ENCODE results near the gene TMEM207. TPM values are rescaled to one million over a fixed set of nuclear protein-coding genes. Genes with fewer than 3 reads are reported as not detected.

Gene TMEM207
- total RNA-seq, 1 experiment from 2014 or later: not detected

- H3T11ph ChIP-seq (ENCODE audit: low read length): no peak overlapping the region
- DNase-seq: no peak
- no peaks in the 10 kb centered on the region for H3K79me1 ChIP-seq (ENCODE audit: insufficient read depth, low read depth, low read length, poor library complexity, severe bottlenecking)
- Mint-ChIP-seq H3K4me1 (peaks cover 3 to 6% of the 10 kb centered on the region in 2 experiments; a peak in 2 of 4 replicates), H3K36me3 (ENCODE audit: insufficient read depth in 1 of 3, low read depth in 3 of 3) (no peaks in the 10 kb centered on the region), H3K9me3 (no peaks in the 10 kb centered on the region), H3K4me3 (no peak overlapping the region), H3K27me3 (ENCODE audit: low read depth) (no peaks in the 10 kb centered on the region), H3K27ac (no peak overlapping the region)
- H3K9me3 ChIP-seq (ENCODE audit: control insufficient read depth, low read depth, low read length): no peaks in the 10 kb centered on the region
- H2BK5ac ChIP-seq (ENCODE audit: insufficient read length, low read length): no peak overlapping the region
- no peak overlapping the region for H3K56ac ChIP-seq (ENCODE audit: insufficient read length, low read depth, low read length)
- H3K9ac ChIP-seq (ENCODE audit: extremely low read depth, insufficient read length, low read length): no peak overlapping the region
- H3K27me3 ChIP-seq (ENCODE audit: insufficient read depth, low read length): no peaks in the 10 kb centered on the region
- no peak overlapping the region for H3K18ac ChIP-seq (ENCODE audit: insufficient read length, low read depth, low read length)
- no peak overlapping the region for H2BK12ac ChIP-seq (ENCODE audit: insufficient read length, low read depth, low read length)
- no peaks in the 10 kb centered on the region for H3K23me2 ChIP-seq (ENCODE audit: insufficient read length, low read depth, low read length, poor library complexity, severe bottlenecking)
- H3K23ac ChIP-seq (ENCODE audit: insufficient read length, low read depth, low read length): no peak overlapping the region
- no peak overlapping the region for H2BK120ac ChIP-seq (ENCODE audit: low read depth, low read length, poor library complexity, severe bottlenecking)
- no peak overlapping the region for H2BK20ac ChIP-seq (ENCODE audit: low read depth, low read length, poor library complexity, severe bottlenecking)
- no peak overlapping the region for H3K4me2 ChIP-seq (ENCODE audit: insufficient read depth, insufficient read length, low read length)
- no peaks in the 10 kb centered on the region; the same call in 1 of the 2 replicates for H3K4me1 ChIP-seq (ENCODE audit: insufficient read depth, low read length)
- no peak overlapping the region for H4K91ac ChIP-seq (ENCODE audit: insufficient read length, low read depth, low read length)
- H4K5ac ChIP-seq (ENCODE audit: insufficient read length, low read depth, low read length): no peak overlapping the region
- no peak for TF ChIP-seq CTCF (conservative IDR thresholded peaks at IDR 0.05)
- H2BK15ac ChIP-seq (ENCODE audit: low read depth, low read length): no peak overlapping the region
- no peak overlapping the region for H4K8ac ChIP-seq (replicated peaks; ENCODE audit: insufficient read length, low read depth, low read length)
- H3K79me2 ChIP-seq (ENCODE audit: insufficient read depth, low read length): no peaks in the 10 kb centered on the region
- no peak overlapping the region for H3K27ac ChIP-seq (ENCODE audit: insufficient read length, low read depth, low read length)
- no peak overlapping the region for H3K14ac ChIP-seq (ENCODE audit: insufficient read depth, low read length)
- no peaks in the 10 kb centered on the region for H4K20me1 ChIP-seq (ENCODE audit: control insufficient read depth, insufficient read depth, insufficient read length)
- H2AFZ ChIP-seq (ENCODE audit: low read length): no peak overlapping the region
- no peak overlapping the region for H3K4ac ChIP-seq (ENCODE audit: low read depth, low read length)
- no peak overlapping the region for H2AK5ac ChIP-seq (ENCODE audit: insufficient read length, low read length)
Measured at GRCh38 chr3:190382082-190382481, 67.6 kb downstream of the TMEM207 start.
